Endothelial cell of hepatic sinusoid (primary cell): ENCODE measurements around the gene RFESD.
"Not testable (repeated sequence)": the region's sequence is repeated elsewhere in the genome, so short reads cannot be mapped to it uniquely, and the experiment has no call there.

Experiments
- in situ Hi-C: cut with HindIII; loops from 2 replicates; pipeline ENCODE4 v1.10.0; 2017; ENCODE audit warnings: low sequenced_read_pairs

Gene RFESD

DNA sequence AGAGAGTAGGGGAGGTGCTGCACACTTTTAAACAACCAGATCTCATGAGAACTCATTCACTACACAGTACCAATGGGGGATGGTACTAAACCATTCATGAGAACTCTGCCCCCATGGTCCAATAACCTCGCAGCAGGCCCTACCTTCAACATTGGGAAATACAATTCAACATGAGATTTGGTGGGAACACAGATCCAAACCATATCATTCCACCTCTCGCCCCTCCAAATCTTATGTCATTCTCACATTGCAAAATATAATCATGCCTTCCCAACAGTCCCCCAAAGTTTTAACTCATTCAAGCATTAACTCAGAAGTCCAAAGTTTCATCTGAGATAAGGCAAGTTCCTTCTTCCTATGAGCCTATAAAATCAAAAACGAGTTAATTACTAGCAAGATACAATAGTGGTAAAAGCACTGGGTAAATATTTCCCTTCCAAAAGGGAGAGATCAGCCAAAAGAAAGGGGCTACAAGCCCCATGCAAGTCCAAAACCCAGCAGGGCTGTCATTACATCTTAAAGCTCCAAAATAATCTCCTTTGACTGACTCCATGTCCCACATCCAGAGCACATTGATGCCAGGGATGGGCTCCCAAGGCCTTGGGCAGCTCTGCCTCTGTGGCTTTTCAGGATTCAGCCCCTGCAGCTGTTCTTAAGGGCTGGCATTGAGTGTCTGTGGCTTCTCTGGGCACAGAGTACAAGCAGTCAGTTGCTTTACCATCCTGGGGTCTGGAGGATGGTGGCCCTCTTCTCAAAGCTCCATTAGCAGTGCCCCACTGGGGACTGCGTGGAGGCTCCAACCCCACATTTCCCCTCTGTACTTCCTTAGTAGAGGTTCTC lies 18.4 kb upstream of the RFESD start:
- in situ Hi-C loops = no loop called here

DNA sequence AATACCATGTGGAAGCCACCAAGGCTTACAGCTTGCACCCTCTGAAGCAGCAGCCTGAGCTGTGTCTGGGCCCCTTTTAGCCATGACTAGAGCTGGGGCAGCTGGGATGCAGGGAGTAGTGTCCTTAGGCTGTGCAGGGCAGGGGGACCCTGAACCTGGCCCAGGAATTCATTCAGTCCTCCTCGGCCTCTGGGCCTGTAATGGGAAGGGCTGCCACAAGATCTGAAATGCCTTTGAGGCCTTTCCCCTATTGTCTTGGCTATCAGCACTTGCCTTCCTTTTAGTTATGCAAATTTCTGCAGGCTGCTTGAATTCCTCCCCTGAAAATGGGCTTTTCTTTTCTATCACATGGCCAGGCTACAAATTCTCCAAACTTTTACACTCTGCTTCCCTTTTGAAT lies 17.6 kb upstream of the RFESD start:
- in situ Hi-C loops = no loop called here

DNA sequence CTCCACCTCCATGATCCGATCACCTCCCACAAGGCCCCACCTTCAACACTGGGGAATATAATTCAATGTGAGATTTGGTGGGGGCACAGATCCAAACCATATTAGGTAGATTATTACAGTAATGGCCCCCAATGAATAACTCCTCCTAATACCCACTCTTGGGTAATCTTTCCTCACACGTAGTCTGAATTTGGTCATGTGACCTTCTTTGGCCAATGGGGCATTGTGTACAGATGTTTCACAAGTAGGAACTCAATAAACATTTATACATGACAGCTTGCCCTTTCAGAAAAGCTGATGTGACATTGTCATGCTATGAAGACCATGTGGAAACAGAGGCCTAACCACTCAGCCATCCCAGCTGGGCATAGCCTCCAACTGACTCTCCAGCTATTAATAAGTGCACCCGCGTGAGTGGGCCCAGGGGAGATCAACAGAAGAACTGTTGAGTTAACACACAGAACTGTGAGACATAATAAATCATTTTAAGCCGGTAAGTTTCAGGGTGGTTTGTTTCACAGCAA lies 16.1 kb upstream of the RFESD start:
- in situ Hi-C loops = no loop called here

DNA sequence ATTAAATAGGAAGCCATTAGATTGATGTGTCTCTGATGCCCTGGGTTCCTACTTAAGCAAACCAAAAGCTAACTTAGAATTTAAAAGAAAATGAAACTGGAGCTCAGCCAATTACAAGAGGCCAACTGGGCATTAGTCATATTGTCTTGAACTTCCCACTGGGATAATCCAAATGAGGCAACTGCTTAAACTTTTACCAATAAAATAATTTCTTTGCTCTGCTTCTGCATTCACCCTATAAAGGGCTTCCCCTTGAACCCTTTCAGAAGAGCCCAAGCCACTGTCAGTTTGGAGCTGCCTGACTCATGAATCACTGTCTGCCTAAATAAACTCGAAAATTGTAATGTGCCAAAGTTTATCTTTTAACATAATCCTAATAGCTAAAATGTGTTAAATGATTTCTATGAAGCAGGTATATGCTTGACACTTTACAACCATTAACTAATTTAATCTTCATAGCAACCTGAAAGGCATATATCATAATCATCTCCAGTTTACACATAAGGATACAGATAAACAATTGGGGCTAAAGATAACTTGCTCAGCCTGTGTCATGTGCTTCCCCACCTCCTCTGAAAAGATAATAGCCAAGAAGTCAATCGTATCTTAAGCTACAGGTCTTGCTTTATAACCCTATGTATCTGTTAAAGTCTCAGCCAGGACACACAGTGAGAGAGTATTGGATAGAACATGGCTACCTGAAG lies 15.2 kb upstream of the RFESD start:
- in situ Hi-C loops = no loop called here

GRCh38 chr5:95631991-95632675 lies 14.4 kb upstream of the RFESD start:
- in situ Hi-C loops = no loop called here

DNA sequence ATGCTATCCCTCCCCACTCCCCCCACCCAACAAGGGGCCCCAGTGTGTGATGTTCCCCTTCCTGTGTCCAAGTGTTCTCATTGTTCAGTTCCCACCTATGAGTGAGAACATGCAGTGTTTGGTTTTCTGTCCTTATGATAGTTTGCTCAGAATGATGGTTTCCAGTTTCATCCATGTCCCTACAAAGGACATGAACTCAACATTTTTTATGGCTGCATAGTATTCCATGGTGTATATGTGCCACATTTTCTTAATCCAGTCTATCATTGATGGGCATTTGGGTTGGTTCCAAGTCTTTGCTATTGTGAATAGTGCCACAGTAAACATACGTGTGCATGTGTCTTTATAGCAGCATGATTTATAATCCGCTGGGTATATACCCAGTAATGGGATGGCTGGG lies 13.6 kb upstream of the RFESD start:
- in situ Hi-C loops = not testable (repeated sequence)

DNA sequence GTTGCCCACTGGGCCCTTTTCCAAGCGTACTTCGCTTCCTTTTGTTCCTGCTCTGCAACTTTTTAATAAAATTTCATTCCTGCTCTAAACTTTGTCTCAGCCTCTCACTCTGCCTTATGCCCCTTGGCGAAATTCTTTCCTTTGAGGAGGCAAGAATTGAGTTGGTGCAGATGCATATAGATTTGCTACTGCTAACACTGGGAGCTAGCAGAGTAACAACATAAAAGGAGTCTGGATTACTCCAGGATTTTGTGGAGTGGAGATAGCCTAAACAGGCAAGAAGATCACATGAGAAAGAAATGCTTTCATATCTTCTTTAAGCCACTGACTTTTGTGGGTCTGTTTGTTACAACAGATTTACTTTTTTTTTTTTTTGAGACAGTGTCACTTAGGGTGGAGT lies 12.9 kb upstream of the RFESD start:
- in situ Hi-C loops = no loop called here

DNA sequence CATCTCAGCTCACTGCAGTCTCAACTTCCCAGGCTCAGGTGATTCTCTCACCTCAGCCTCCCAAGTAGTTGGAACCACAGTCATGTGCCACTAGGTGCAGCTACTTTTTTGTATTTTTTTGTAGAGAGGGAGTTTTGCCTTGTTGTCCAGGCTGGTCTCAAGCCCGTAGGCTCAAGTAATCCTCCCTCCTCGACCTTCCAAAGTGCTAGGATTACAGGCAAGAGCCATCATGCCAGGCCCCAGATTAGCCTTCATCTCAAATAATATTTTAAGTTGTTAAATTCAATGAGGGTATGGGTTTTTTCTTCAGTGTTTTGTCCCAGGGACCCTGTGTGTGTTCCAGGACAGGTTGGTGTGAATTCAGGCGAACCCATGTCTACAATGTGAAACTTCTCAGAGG lies 12.5 kb upstream of the RFESD start:
- in situ Hi-C loops = no loop called here

DNA sequence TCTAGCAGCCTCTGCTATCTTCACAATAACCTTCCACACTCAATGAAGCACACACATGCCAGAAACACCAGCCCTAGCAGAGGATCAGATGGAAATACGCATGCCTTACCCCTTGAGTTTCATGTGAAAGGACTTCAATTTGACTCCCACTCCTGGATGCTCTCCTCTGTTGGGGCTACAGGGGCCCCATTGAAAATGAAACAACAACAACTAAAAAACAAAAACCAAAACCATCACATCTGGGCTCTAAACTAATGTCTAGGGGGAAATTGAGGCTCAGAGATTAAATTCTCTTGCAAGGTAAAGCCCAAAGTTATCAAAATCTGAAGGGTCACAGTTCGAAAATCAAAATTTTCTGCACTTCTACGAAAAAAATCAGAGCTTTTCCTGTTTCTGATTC lies 7.9 kb upstream of the RFESD start:
- in situ Hi-C loops = no loop called here

DNA sequence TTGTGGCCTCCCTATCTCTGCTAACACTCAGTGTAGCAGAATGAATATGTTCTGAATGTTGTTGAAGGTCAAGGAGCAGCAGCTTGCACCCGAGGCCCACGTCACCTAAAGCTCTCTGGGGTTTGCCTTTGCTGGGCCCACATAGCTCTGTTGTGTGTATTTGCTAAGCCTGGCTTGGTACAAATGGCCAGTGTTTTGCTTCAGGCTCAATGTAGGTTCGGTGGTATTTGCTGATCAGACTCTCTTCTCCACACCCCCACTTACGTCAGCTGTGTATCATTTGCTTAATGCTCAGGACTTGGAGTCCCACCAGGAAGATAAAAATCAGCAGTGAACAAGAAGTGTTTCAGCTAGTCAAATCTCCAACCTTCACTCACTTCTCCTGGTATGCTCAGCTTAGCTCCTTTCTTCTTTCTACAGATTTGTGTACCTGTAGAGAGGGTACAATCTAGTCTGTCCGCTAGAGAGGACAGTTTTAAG lies 4.8 kb upstream of the RFESD start:
- in situ Hi-C loops = no loop called here

DNA sequence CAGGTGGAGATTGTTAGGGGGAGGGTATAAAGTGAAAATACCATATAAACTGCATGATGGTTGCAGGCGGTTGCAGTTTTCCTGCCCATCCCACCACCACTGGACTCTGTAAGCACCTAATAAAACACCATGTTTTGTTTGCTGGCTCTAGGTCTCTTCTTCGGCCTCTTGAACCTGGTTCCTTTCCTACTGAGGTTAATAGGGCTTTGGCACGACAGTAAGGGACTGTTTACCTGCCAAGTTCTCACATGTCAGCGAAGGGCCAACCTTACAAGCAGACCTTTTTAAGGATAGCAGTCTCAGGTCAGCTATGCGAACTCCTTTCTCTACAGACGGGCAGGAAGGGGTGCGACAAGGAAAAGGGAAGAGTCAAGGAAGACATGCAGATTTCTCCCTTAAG lies 3.4 kb upstream of the RFESD start:
- in situ Hi-C loops = no loop called here

DNA sequence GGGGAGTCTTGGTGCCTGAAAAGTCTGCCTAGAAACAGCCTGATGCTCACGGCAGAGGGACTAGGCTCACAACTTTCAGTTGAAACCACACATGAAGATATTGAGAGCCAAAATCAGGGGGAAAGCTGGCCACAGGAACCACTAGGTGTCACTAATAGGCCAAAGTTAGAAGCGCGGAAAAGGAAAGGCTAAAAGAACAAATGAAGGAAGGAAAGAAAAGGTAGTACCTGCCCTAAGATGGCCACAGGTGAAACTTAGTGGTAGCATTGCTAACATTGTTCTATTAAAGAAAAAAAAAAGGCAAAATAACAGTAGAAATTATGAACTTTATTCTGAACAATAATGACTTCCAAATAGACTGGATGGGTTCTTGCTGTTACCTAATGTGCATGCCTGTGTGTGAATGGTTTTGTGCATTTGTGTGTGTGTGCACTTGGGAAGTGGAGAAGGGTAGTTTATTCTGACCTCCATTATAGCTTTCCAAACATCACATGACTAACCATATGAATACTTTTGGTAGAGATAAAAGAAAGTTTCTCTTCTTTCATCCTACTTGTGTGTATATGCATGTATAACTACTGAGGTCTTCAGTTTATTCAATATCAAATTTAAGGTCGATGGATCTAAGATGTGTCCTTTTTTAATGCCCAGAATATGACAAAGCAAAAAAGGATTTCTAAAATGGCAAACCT lies 2.1 kb upstream of the RFESD start:
- in situ Hi-C loops = no loop called here

DNA sequence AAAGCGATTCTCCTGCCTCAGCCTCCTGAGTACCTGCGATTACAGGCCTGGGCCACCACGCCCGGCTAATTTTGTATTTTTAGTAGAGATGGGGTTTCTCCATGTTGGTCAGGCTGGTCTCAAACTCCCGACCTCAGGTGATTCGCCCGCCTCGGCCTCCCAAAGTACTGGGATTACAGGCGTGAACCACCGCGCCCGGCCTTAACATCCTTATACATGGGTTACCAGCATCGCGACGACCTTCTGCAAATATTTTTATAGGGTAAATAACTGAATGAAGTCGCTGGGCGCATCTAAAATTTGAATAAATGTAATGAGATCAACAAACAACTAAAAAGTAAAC lies 380 bp upstream of the RFESD start:
- in situ Hi-C loops = not testable (repeated sequence)

GRCh38 chr5:95647886-95648860 lies 1.6 kb downstream of the RFESD start:
- in situ Hi-C loops = no loop called here

- in situ Hi-C loops = no loop called here
Measured at GRCh38 chr5:95649274-95649673, 2.7 kb downstream of the RFESD start.

DNA sequence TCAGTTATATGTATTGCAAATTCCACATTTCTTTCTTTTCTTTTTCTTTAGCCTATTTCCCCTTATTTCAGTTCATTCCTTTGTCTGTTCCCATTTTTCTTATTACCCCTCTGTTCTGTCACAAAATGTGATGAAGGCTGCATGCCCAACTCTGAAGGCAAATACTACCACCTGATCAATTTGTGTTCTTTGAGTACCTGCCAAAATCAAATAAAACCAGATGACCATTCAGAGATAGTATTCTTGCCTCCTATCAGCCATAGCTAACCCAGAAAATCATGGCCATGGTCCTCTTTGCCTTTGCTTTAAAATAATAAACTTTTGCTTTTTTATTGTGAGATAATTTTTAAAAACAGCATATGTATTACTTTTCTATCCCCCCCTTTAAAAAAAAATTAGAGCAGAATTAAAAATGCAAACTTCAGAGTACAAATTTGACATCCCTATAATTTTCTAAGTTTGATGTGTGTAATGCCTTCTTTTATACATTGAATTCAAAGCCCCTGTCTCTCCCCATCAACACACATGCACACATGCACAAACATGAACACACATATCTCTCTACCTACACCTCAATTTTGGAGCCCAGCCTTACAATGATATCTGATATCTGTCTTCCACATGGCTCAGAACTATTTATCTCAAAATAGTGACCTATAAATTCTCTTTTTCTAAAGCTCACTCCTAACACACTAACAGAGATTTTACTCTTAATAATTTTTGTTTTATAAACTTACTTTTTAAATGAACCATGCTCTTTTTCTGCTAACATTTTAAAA lies 3.5 kb downstream of the RFESD start:
- in situ Hi-C loops = loop anchor here (25.0 kb wide), 2 partner anchors 187 to 687 kb away; no protein-coding TSS in a partner anchor

- in situ Hi-C loops = loop anchor here (25.0 kb wide), 2 partner anchors 184 to 684 kb away; no protein-coding TSS in a partner anchor
Measured at GRCh38 chr5:95652849-95653248, 6.3 kb downstream of the RFESD start.

- in situ Hi-C loops = loop anchor here (25.0 kb wide), 2 partner anchors 183 to 683 kb away; no protein-coding TSS in a partner anchor
Measured at GRCh38 chr5:95654196-95654595, 7.6 kb downstream of the RFESD start.

DNA sequence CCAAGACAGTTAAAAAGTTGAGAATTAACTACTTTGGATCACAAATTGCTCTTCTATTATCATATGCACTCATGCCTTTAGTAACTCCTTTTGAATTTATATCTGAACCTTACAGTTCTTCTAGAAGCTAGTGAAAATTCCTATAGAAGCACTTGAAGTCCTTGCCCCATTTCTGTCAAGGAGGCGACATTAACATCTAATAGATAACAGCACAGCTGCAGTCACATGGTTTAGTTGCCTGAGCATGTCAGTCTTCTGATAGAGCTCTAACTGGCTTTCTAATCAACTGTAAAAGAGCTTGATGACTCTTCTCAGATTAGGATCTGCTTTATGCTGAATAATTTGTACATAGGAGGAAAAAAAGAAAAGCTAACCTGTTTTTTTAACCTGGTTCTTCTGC lies 9.0 kb downstream of the RFESD start:
- in situ Hi-C loops = loop anchor here (25.0 kb wide), 2 partner anchors 182 to 682 kb away; no protein-coding TSS in a partner anchor
